GM12878 (cell line): ENCODE results near the gene WDR59. TPM values are rescaled to one million over a fixed set of nuclear protein-coding genes. Genes with fewer than 3 reads are reported as not detected.

Experiments used
- ATAC-seq: fragments of 200-7000 bp; cut with Tn5 transposase; 3 replicates; pipeline ENCODE4 v1.9.1; 2020; ENCODE audit warnings: mild to moderate bottlenecking, moderate library complexity
- BruUV-seq: library from RNA; stranded (reverse); fragments of 400-500 nt; replicated peaks from 2 replicates; lab custom pipeline; 2021; lab: Mats Ljungman, UMichigan
- CTCF ChIA-PET: fragments of 300-600 bp; sonication (Branson Sonifier 250); formaldehyde crosslinking; extraction: SDS; loops from one replicate; lab custom pipeline; 2021; ENCODE audit warnings: inconsistent platforms; lab: Yijun Ruan, JAX
- POLR2A ChIA-PET: fragments of 350-600 bp; formaldehyde crosslinking; extraction: SDS; loops from one replicate; lab custom pipeline; 2021; ENCODE audit warnings: inconsistent platforms; lab: Charles Lee
- RAD21 ChIA-PET: fragments of 300-600 bp; sonication (Branson Sonifier 250); formaldehyde crosslinking; loops from one replicate; lab custom pipeline; 2023; ENCODE audit warnings: antibody characterized with exemption; ENCODE audit not compliant: unreplicated experiment; lab: Charles Lee
- SMC1A ChIA-PET: fragments of 300-600 bp; sonication (Branson Sonifier 250); formaldehyde crosslinking; loops from one replicate; lab custom pipeline; 2023; ENCODE audit not compliant: unreplicated experiment, uncharacterized antibody; lab: Charles Lee
- DNase-seq: peaks from one replicate; pipeline ENCODE4 v3.0.0-alpha.2; 2011; ENCODE audit warnings: low read depth, low spot score
- FAIRE-seq: peaks from 3 replicates; lab custom pipeline; 2011; peaks lifted over from hg19 to GRCh38; lab: Jason Lieb, UNC
- H2AFZ ChIP-seq: 2 replicates; pipeline ENCODE4 v1.6.0; 2011; ENCODE audit warnings: low read depth, low read length, control low read depth; ENCODE audit not compliant: control insufficient read depth
- H3K27ac ChIP-seq: 2 replicates; pipeline ENCODE4 v1.5.1; 2011; ENCODE audit warnings: control low read depth; ENCODE audit not compliant: control insufficient read depth, insufficient read depth
- H3K27me3 ChIP-seq, 2 experiments: replicated peaks in 1 of 2; 2 replicates each; pipeline versions ENCODE4 v1.6.0 to v1.6.1; 2011; ENCODE audit warnings: low read length in 1 of 2; ENCODE audit not compliant: control insufficient read depth in 2 of 2, insufficient read depth in 2 of 2
- H3K36me3 ChIP-seq, 2 experiments: 2 replicates each; pipeline ENCODE4 v1.5.1; 2011; ENCODE audit warnings: low read length in 1 of 2; ENCODE audit not compliant: control insufficient read depth in 2 of 2, insufficient read depth in 2 of 2
- H3K4me1 ChIP-seq: 2 replicates; pipeline ENCODE4 v1.6.1; 2011; ENCODE audit warnings: mild to moderate bottlenecking, low read length, moderate library complexity, mixed read lengths; ENCODE audit not compliant: control insufficient read depth, insufficient read depth
- H3K4me2 ChIP-seq: 2 replicates; pipeline ENCODE4 v1.6.0; 2011; ENCODE audit warnings: control low read depth; ENCODE audit not compliant: control insufficient read depth, insufficient read depth
- H3K4me3 ChIP-seq: fragments of 200-600 bp; sonication (generic); 2 replicates; pipeline ENCODE4 v1.5.1; 2016
- H3K79me2 ChIP-seq: 2 replicates; pipeline ENCODE4 v1.6.0; 2011; ENCODE audit warnings: low read length; ENCODE audit not compliant: control insufficient read depth, insufficient read depth
- H3K9ac ChIP-seq: 2 replicates; pipeline ENCODE4 v1.8.0; 2011; ENCODE audit warnings: low read length, control low read depth, mixed read lengths; ENCODE audit not compliant: control insufficient read depth, insufficient read depth
- H3K9me3 ChIP-seq: replicated peaks from 3 replicates; pipeline ENCODE4 v1.5.1; 2011; ENCODE audit warnings: mild to moderate bottlenecking, low read length; ENCODE audit not compliant: control insufficient read depth, insufficient read depth
- H4K20me1 ChIP-seq: 2 replicates; pipeline ENCODE4 v1.6.0; 2011; ENCODE audit not compliant: control insufficient read depth, insufficient read depth
- BHLHE40 ChIP-seq, 2 experiments: fragments of 450-650 bp in 1 of 2; IDR thresholded peaks; 2 replicates each; pipeline ENCODE4 v1.6.1; 2011 to 2017; ENCODE audit warnings: low read depth in 2 of 2, borderline replicate concordance in 1 of 2, improper control_type of control experiment in 1 of 2, low read length in 1 of 2, mild to moderate bottlenecking in 1 of 2
- EZH2 ChIP-seq: IDR thresholded peaks from 2 replicates; pipeline ENCODE4 v1.6.1; 2012; ENCODE audit warnings: low read depth, mild to moderate bottlenecking, control low read depth, inconsistent platforms, low read length, borderline replicate concordance; ENCODE audit not compliant: control insufficient read depth
- FOXM1 ChIP-seq: IDR thresholded peaks from 2 replicates; pipeline ENCODE4 v1.6.1; 2012; ENCODE audit warnings: low read depth, mild to moderate bottlenecking, inconsistent platforms, low read length, moderate library complexity
- JUNB ChIP-seq: IDR thresholded peaks from 2 replicates; pipeline ENCODE4 v1.6.1; 2016; ENCODE audit warnings: antibody characterized with exemption, mild to moderate bottlenecking
- RB1 ChIP-seq: fragments of 450-650 bp; formaldehyde crosslinking; IDR thresholded peaks from 2 replicates; pipeline ENCODE4 v1.6.1; 2017; ENCODE audit warnings: mild to moderate bottlenecking, borderline replicate concordance
- RFX5 ChIP-seq: IDR thresholded peaks from 2 replicates; pipeline ENCODE4 v1.6.1; 2011; ENCODE audit warnings: low read depth, low read length, improper control_type of control experiment
- RUNX3 ChIP-seq: IDR thresholded peaks from 2 replicates; pipeline ENCODE4 v1.6.1; 2012; ENCODE audit warnings: low read length, inconsistent platforms
- SREBF1 ChIP-seq: IDR thresholded peaks from 2 replicates; pipeline ENCODE4 v1.6.1; 2012; ENCODE audit warnings: mild to moderate bottlenecking, low read length
- WRNIP1 ChIP-seq: IDR thresholded peaks from 2 replicates; pipeline ENCODE4 v1.6.1; 2011; ENCODE audit warnings: low read depth, low read length, improper control_type of control experiment, borderline replicate concordance
- WGBS: methylation state at CpG from one replicate; pipeline ENCODE4 v1.1.6; 2016; ENCODE audit warnings: low lambda C conversion rate; ENCODE audit not compliant: insufficient replicate concordance, insufficient coverage; ENCODE audit errors: missing lambda C conversion rate; 5-methylcytosine and 5-hydroxymethylcytosine counted together
- in situ Hi-C: fragments of 300-500 bp; cut with MboI; formaldehyde crosslinking; loops from 9 replicates; pipeline ENCODE4 v1.14.3; 2018; ENCODE audit warnings: mixed read lengths
- intact Hi-C: fragments of 100-400 bp; cut with micrococcal nuclease; formaldehyde crosslinking; loops from one replicate; pipeline ENCODE4 v1.14.2; 2022; ENCODE audit not compliant: unreplicated experiment
- polyA plus RNA-seq, 11 experiments: library from polyadenylated mRNA; depleted of rRNA in 4 of 11; unstranded in 6 of 11; stranded (reverse) in 5 of 11; fragments of >200 nt; fragmentation: Nextera tagmentation in 4 of 11; fragmentation: Illumina TruSeq in 1 of 11; extraction: Ambion mirVana in 4 of 11; extraction: Trizol in 1 of 11; gene quantifications; 1 replicate in 1 of 11; 2 replicates in 10 of 11; pipeline versions ENCODE4 v1.2.1 to v1.2.3, GENCODE V29; 2011 to 2016; ENCODE audit warnings: inconsistent platforms in 2 of 11, missing spikeins in 2 of 11, low read depth in 1 of 11
- total RNA-seq, 4 experiments: library from RNA; depleted of rRNA in 3 of 4; stranded (reverse); fragments of >200 nt in 3 of 4; fragmentation: Illumina TruSeq in 1 of 4; extraction: Trizol in 1 of 4; gene quantifications; 2 replicates each; pipeline versions ENCODE4 v1.2.1 to v1.2.3, GENCODE V29; 2013 to 2021
- TF ChIP-seq, protein P1 (sequence below): IDR thresholded peaks from 2 replicates; pipeline ENCODE4 v1.6.1; 2012; ENCODE audit warnings: low read depth, low read length, improper control_type of control experiment
- TF ChIP-seq, protein P2 (sequence below): fragments of 450-650 bp; IDR thresholded peaks from 2 replicates; pipeline ENCODE4 v1.6.1; 2014; ENCODE audit warnings: mild to moderate bottlenecking
- TF ChIP-seq, protein P3 (sequence below): fragments of 450-650 bp; IDR thresholded peaks from 2 replicates; pipeline ENCODE4 v1.6.1; 2017; ENCODE audit warnings: mild to moderate bottlenecking
- TF ChIP-seq, protein P4 (sequence below): fragments of 450-650 bp; IDR thresholded peaks from 2 replicates; pipeline ENCODE4 v1.6.1; 2017; ENCODE audit warnings: mild to moderate bottlenecking, low read depth, inconsistent platforms; ENCODE audit not compliant: poor library complexity, severe bottlenecking
- TF ChIP-seq, protein P5 (sequence below): fragments of 450-650 bp; formaldehyde crosslinking; IDR thresholded peaks from 2 replicates; pipeline ENCODE4 v1.4.0; 2022; ENCODE audit warnings: mild to moderate bottlenecking, moderate library complexity

WDR59 gene
- total and polyA plus RNA-seq, 10 of the 15 experiments (the other 5 are each of a cell fraction or from before 2014, with no cell fraction given) = 9.7 to 78.4 (median 24.5) TPM

DNA sequence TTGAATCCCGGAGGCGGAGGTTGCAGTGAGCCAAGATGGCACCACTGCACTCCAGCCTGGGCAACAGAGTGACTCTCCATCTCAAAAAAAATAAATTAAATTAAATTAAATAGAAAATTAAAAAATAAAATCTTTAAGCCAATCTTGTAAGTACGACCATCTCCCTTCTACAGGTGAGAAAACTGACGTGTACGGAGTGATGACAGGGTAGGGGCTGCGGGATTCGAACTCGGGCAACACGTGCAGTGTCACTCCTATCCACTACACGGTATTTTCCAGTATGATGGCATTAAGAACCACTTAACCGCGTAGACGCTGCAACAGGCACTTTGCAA lies 762 bp downstream of the WDR59 start:
- Histone ChIP-seq H3K4me1 (no peaks in the 10 kb centered on the region; the same call in 1 of the 2 replicates), H3K27ac (peak overlapping the region; percentile 92), H3K9ac (peak overlapping the region; percentile 92), H3K4me3 (peak overlapping the region; percentile 99), H3K79me2 (peaks cover 25% of the 10 kb centered on the region), H3K36me3 (no peaks in the 10 kb centered on the region; a peak in 1 of 4 replicates), H2AFZ (peak overlapping the region; percentile 89), H3K4me2 (peak overlapping the region; percentile 83), H3K27me3 (no peaks in the 10 kb centered on the region), H3K9me3 (no peaks in the 10 kb centered on the region), H4K20me1 (no peaks in the 10 kb centered on the region)
- FAIRE-seq = no peak
- no peak for DNase-seq
- intact Hi-C loops = no loop called here
- in situ Hi-C loops = no loop called here
- ChIA-PET CTCF (interaction anchor here (2.8 kb wide), 1 partner anchor 128 kb away, joined by 18 read pairs; no protein-coding TSS in a partner anchor), SMC1A (interaction anchor here (0.6 to 1.7 kb wide), 5 partner anchors 18 to 92 kb away, joined by 3 to 10 read pairs (median 5); no protein-coding TSS in a partner anchor), RAD21 (interaction anchor here (1.2 to 4.0 kb wide), 3 partner anchors 124 to 317 kb away, joined by 3 to 28 read pairs (median 4); partner anchors contain the start of gene RFWD3), POLR2A (interaction anchor here (1.0 to 1.2 kb wide), 3 partner anchors 19 to 28 kb away, joined by 3 to 10 read pairs (median 3); no protein-coding TSS in a partner anchor)
- no TSS peak for BruUV-seq
- 44% methylated on average over 13 of the region's 13 CpGs for WGBS
- no peak for ATAC-seq
- TF ChIP-seq WRNIP1 = no peak
- no peak for TF ChIP-seq EZH2
- TF ChIP-seq, protein P1, sequence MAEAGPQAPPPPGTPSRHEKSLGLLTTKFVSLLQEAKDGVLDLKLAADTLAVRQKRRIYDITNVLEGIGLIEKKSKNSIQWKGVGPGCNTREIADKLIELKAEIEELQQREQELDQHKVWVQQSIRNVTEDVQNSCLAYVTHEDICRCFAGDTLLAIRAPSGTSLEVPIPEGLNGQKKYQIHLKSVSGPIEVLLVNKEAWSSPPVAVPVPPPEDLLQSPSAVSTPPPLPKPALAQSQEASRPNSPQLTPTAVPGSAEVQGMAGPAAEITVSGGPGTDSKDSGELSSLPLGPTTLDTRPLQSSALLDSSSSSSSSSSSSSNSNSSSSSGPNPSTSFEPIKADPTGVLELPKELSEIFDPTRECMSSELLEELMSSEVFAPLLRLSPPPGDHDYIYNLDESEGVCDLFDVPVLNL = no peak
- TF ChIP-seq, protein P2, sequence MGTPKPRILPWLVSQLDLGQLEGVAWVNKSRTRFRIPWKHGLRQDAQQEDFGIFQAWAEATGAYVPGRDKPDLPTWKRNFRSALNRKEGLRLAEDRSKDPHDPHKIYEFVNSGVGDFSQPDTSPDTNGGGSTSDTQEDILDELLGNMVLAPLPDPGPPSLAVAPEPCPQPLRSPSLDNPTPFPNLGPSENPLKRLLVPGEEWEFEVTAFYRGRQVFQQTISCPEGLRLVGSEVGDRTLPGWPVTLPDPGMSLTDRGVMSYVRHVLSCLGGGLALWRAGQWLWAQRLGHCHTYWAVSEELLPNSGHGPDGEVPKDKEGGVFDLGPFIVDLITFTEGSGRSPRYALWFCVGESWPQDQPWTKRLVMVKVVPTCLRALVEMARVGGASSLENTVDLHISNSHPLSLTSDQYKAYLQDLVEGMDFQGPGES = no peak
- TF ChIP-seq FOXM1 = no peak
- TF ChIP-seq, protein P3, sequence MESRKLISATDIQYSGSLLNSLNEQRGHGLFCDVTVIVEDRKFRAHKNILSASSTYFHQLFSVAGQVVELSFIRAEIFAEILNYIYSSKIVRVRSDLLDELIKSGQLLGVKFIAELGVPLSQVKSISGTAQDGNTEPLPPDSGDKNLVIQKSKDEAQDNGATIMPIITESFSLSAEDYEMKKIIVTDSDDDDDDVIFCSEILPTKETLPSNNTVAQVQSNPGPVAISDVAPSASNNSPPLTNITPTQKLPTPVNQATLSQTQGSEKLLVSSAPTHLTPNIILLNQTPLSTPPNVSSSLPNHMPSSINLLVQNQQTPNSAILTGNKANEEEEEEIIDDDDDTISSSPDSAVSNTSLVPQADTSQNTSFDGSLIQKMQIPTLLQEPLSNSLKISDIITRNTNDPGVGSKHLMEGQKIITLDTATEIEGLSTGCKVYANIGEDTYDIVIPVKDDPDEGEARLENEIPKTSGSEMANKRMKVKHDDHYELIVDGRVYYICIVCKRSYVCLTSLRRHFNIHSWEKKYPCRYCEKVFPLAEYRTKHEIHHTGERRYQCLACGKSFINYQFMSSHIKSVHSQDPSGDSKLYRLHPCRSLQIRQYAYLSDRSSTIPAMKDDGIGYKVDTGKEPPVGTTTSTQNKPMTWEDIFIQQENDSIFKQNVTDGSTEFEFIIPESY = no peak
- no peak for TF ChIP-seq SREBF1
- no peak for TF ChIP-seq JUNB
- TF ChIP-seq, protein P4, sequence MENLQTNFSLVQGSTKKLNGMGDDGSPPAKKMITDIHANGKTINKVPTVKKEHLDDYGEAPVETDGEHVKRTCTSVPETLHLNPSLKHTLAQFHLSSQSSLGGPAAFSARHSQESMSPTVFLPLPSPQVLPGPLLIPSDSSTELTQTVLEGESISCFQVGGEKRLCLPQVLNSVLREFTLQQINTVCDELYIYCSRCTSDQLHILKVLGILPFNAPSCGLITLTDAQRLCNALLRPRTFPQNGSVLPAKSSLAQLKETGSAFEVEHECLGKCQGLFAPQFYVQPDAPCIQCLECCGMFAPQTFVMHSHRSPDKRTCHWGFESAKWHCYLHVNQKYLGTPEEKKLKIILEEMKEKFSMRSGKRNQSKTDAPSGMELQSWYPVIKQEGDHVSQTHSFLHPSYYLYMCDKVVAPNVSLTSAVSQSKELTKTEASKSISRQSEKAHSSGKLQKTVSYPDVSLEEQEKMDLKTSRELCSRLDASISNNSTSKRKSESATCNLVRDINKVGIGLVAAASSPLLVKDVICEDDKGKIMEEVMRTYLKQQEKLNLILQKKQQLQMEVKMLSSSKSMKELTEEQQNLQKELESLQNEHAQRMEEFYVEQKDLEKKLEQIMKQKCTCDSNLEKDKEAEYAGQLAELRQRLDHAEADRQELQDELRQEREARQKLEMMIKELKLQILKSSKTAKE = no peak
- no peak for TF ChIP-seq RFX5
- TF ChIP-seq BHLHE40 (IDR thresholded peaks at IDR 0.05; ENCODE audit: borderline replicate concordance in 1 of 2, low read depth in 2 of 2, low read length in 1 of 2) = peak in 1 of 2 experiments; percentile 31; a peak in 1 of 4 replicates
- TF ChIP-seq RB1 = no peak
- TF ChIP-seq, protein P5, sequence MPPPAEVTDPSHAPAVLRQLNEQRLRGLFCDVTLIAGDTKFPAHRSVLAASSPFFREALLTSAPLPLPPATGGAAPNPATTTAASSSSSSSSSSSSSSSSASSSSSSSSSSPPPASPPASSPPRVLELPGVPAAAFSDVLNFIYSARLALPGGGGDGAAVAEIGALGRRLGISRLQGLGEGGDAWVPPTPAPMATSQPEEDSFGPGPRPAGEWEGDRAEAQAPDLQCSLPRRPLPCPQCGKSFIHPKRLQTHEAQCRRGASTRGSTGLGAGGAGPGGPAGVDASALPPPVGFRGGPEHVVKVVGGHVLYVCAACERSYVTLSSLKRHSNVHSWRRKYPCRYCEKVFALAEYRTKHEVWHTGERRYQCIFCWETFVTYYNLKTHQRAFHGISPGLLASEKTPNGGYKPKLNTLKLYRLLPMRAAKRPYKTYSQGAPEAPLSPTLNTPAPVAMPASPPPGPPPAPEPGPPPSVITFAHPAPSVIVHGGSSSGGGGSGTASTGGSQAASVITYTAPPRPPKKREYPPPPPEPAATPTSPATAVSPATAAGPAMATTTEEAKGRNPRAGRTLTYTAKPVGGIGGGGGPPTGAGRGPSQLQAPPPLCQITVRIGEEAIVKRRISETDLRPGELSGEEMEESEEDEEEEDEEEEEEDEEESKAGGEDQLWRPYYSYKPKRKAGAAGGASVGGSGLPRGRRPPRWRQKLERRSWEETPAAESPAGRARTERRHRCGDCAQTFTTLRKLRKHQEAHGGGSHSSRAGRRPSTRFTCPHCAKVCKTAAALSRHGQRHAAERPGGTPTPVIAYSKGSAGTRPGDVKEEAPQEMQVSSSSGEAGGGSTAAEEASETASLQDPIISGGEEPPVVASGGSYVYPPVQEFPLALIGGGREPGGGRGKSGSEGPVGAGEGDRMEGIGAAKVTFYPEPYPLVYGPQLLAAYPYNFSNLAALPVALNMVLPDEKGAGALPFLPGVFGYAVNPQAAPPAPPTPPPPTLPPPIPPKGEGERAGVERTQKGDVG (CRISPR knock-in tag) = no peak
- peak; percentile 31; the same call in 1 of the 2 replicates for TF ChIP-seq RUNX3
